PC-3 (cell line): ENCODE results near the gene CLDN9.

Experiments used
- EZH2 ChIP-seq: fragments of 300-600 bp; sonication (generic); IDR thresholded peaks from one replicate; pipeline ENCODE4 v1.6.1; 2017; ENCODE audit warnings: antibody characterized with exemption, mild to moderate bottlenecking, low read length; ENCODE audit not compliant: unreplicated experiment
- TF ChIP-seq, protein P1 (sequence below): fragments of 300-600 bp; sonication (generic); conservative IDR thresholded peaks from 2 replicates; pipeline ENCODE4 v1.5.1; 2017; ENCODE audit warnings: antibody characterized with exemption, low read depth, mild to moderate bottlenecking, low read length

DNA sequence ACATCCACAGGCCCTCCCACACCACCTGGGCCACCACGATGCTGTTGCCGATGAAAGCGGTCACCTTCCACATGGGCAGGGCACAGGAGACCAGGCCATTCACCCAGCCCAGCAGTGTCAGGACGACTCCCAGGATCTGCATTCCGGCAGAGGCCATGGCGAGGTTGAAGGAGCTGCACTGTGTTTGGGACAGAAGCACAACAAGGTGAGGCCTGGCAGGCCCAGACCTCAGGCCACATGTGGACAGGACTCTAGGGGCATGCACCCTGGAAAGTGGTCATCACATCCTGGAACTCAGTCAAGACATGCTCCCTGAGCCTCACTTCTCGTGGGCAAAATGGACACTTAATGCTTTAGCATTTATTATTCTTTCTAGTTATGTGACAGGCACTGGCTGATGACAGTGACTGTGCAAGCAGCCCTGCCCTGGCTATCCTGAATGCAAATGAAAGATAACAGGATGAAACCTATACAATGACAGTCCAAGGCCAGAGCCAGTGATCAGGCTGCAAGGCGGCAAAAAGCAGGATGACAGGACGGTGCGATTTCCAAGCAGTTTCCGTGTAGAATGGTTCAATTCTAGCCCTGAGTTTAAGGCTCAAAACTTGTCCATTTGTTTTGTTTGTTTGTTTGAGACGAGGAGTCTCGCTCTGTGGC lies 3.3 kb downstream of the CLDN9 start:
- TF ChIP-seq, protein P1, sequence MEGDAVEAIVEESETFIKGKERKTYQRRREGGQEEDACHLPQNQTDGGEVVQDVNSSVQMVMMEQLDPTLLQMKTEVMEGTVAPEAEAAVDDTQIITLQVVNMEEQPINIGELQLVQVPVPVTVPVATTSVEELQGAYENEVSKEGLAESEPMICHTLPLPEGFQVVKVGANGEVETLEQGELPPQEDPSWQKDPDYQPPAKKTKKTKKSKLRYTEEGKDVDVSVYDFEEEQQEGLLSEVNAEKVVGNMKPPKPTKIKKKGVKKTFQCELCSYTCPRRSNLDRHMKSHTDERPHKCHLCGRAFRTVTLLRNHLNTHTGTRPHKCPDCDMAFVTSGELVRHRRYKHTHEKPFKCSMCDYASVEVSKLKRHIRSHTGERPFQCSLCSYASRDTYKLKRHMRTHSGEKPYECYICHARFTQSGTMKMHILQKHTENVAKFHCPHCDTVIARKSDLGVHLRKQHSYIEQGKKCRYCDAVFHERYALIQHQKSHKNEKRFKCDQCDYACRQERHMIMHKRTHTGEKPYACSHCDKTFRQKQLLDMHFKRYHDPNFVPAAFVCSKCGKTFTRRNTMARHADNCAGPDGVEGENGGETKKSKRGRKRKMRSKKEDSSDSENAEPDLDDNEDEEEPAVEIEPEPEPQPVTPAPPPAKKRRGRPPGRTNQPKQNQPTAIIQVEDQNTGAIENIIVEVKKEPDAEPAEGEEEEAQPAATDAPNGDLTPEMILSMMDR: no peak
- TF ChIP-seq EZH2: no peak
